Lower lobe of right lung (tissue), 2 donors: ENCODE results near the gene PLXNA4. TPM values are rescaled to one million over a fixed set of nuclear protein-coding genes. Genes with fewer than 3 reads are reported as not detected.

Experiments used
- ATAC-seq, 2 donors: fragments of 200-7000 bp; cut with Tn5 transposase; one replicate each; pipeline ENCODE4 v1.9.1; 2020 to 2022; ENCODE audit warnings: mild to moderate bottlenecking in 2 of 2, moderate library complexity in 2 of 2
- DNase-seq: peaks from one replicate; pipeline ENCODE4 v3.0.0-alpha.2; 2020
- H3K27ac ChIP-seq: fragments of 200-600 bp; one replicate; pipeline ENCODE4 v1.8.0; 2022
- H3K27me3 ChIP-seq: fragments of 200-600 bp; one replicate; pipeline ENCODE4 v1.8.0; 2022; ENCODE audit warnings: low read depth
- H3K36me3 ChIP-seq: fragments of 200-600 bp; one replicate; pipeline ENCODE4 v1.8.0; 2022; ENCODE audit warnings: mild to moderate bottlenecking
- H3K4me1 ChIP-seq: fragments of 200-600 bp; one replicate; pipeline ENCODE4 v1.8.0; 2022
- H3K4me3 ChIP-seq: fragments of 200-600 bp; one replicate; pipeline ENCODE4 v1.8.0; 2022; ENCODE audit warnings: mild to moderate bottlenecking
- H3K9me3 ChIP-seq: fragments of 200-600 bp; one replicate; pipeline ENCODE4 v1.8.0; 2022
- intact Hi-C: fragments of 100-400 bp; cut with DNase I; formaldehyde crosslinking; loops from one replicate; pipeline ENCODE4 v1.11.0; 2022
- total RNA-seq: library from RNA; stranded (reverse); fragmentation: NEBNext Ultra II Directional; extraction: Animal tissue kit (Norgen Biotek cat#: 25700); gene quantifications from one replicate; pipeline ENCODE4 v1.2.1, GENCODE V29; 2021
- TF ChIP-seq, protein P1 (sequence below): fragments of 200-600 bp; IDR thresholded peaks from one replicate; pipeline ENCODE4 v1.8.0; 2022; ENCODE audit warnings: antibody characterized with exemption, mild to moderate bottlenecking
- donor health status: DM: no; HTN: yes; CAD: no; lungs with severe emphysema.

PLXNA4 gene
- total RNA-seq, 1 donor from 2014 or later, result 4.3 TPM

DNA sequence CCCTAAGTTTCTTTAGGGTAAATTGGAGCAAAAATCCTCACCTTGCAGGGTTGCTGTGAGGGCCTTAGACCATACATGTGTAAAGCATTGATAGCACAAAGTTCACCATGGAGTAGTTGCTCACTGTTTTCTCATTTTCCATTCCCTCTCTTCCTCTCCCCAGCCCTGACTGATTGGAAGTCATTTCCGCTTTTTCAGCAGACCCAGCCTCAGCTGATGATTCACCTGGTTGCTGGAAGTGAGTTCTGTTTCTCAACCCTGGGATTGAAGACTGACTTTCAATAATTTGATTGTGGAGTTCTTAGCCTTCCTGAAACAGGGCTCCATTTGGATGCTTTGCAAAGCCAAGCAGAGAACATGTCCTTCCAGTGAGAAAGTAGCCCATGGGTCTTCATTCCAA is 107.0 kb downstream of the PLXNA4 start:
- peaks cover 1% of the 10 kb centered on the region for H3K4me1 ChIP-seq
- no peaks in the 10 kb centered on the region for H3K27me3 ChIP-seq
- no peaks in the 10 kb centered on the region for H3K36me3 ChIP-seq
- no peak overlapping the region for H3K4me3 ChIP-seq
- TF ChIP-seq, protein P1, sequence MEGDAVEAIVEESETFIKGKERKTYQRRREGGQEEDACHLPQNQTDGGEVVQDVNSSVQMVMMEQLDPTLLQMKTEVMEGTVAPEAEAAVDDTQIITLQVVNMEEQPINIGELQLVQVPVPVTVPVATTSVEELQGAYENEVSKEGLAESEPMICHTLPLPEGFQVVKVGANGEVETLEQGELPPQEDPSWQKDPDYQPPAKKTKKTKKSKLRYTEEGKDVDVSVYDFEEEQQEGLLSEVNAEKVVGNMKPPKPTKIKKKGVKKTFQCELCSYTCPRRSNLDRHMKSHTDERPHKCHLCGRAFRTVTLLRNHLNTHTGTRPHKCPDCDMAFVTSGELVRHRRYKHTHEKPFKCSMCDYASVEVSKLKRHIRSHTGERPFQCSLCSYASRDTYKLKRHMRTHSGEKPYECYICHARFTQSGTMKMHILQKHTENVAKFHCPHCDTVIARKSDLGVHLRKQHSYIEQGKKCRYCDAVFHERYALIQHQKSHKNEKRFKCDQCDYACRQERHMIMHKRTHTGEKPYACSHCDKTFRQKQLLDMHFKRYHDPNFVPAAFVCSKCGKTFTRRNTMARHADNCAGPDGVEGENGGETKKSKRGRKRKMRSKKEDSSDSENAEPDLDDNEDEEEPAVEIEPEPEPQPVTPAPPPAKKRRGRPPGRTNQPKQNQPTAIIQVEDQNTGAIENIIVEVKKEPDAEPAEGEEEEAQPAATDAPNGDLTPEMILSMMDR, result no peak
- DNase-seq (no peak), ATAC-seq (no peak)
- intact Hi-C loops, result no loop called here
- no peaks in the 10 kb centered on the region for H3K9me3 ChIP-seq
- H3K27ac ChIP-seq, result no peak overlapping the region

DNA sequence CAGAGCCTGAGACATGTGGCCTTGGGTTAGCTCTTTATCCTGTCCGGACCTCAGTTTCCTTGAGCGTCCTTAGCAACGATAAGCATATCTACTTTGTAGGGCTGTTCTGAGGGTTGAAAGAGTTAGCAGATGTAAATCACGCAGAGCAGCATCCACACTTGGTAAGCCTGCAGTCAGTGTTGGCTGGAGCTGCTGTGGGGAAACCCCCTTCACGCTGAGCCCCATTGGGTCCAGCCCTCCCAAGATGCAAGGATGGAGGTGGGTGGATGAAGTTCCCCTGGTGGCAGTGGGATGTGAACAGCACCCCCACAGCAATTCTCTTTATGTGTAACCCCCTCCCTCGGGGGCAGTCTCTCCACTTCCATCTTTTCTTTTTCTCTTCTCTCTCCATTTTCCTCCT is 109.9 kb downstream of the PLXNA4 start:
- DNase-seq, result no peak
- Histone ChIP-seq H3K27me3 (no peaks in the 10 kb centered on the region), H3K36me3 (no peaks in the 10 kb centered on the region), H3K4me1 (no peaks in the 10 kb centered on the region), H3K9me3 (no peaks in the 10 kb centered on the region), H3K27ac (no peak overlapping the region), H3K4me3 (no peak overlapping the region)
- intact Hi-C loops, result no loop called here
- TF ChIP-seq, protein P1, result no peak
- no peak for ATAC-seq

DNA sequence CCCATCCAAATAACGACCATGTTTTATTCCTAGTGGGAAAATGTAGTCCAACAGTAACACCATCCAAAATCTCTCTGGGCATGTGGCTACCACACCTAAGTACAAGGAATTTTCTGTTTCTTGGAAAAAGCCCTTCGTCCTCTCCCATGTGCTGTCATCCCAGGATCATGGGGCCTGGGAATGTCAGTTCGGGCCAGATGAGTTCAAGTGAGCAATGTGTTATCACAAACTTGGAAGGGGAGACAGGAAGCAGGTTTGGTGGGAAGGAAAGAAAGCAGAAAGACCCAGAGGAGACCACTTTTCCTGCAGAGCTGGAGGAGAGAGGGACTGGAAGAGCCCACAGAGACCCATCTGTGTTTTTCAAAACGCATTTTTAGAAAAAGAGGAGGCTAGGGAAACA is 110.8 kb downstream of the PLXNA4 start:
- DNase-seq (no peak), ATAC-seq (no peak)
- Histone ChIP-seq H3K27me3 (no peaks in the 10 kb centered on the region), H3K4me1 (no peaks in the 10 kb centered on the region), H3K27ac (no peak overlapping the region), H3K36me3 (no peaks in the 10 kb centered on the region), H3K4me3 (no peak overlapping the region), H3K9me3 (no peaks in the 10 kb centered on the region)
- intact Hi-C loops, result no loop called here
- TF ChIP-seq, protein P1, result no peak

DNA sequence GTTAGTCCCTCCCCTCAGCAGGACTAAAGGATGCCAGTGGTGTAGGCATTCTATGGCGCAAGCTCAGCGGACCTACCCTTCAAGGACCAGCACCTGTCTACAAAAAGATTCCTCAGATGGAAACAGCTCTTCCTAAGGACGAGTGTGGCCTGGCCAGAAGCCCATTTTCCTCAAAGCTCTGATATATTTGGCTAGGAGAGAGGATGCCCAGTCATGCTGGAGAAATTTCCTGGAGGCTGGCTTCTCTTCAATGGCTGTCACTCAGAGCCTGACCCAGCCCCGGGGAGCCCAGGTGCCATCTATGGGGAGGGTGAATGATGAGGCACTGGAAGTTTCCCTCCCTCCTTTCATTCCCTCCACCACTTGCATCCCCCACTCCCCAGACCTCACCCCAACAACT is 111.5 kb downstream of the PLXNA4 start:
- no peak overlapping the region for H3K27ac ChIP-seq
- no peaks in the 10 kb centered on the region for H3K27me3 ChIP-seq
- no peaks in the 10 kb centered on the region for H3K9me3 ChIP-seq
- H3K36me3 ChIP-seq, result no peaks in the 10 kb centered on the region
- no peak overlapping the region for H3K4me3 ChIP-seq
- no peak for DNase-seq
- TF ChIP-seq, protein P1, result no peak
- no peak for ATAC-seq
- intact Hi-C loops, result no loop called here
- no peaks in the 10 kb centered on the region for H3K4me1 ChIP-seq

DNA sequence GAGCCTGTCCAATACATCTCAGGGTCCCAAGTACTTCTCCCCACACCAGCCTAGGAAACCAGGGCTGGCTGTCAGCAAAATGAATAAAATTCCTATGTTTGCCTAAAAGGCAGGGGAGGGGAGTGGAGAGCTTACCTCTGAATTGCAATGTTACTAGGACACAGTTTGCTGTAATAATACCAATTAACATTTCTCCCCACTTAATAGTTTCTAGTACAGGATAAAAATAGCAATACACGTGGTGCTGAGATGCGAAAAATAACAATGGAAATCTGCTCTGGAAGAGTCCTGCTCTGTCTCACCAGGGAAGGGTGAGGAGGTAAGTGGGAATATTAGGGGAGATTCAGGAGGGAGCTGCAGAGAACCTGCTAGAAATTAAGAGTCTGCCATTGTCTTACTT is 112.3 kb downstream of the PLXNA4 start:
- no peak for DNase-seq
- TF ChIP-seq, protein P1, result no peak
- Histone ChIP-seq H3K9me3 (no peaks in the 10 kb centered on the region), H3K4me1 (no peaks in the 10 kb centered on the region), H3K27me3 (no peaks in the 10 kb centered on the region), H3K36me3 (no peaks in the 10 kb centered on the region), H3K27ac (no peak overlapping the region), H3K4me3 (no peak overlapping the region)
- intact Hi-C loops, result no loop called here
- no peak for ATAC-seq

DNA sequence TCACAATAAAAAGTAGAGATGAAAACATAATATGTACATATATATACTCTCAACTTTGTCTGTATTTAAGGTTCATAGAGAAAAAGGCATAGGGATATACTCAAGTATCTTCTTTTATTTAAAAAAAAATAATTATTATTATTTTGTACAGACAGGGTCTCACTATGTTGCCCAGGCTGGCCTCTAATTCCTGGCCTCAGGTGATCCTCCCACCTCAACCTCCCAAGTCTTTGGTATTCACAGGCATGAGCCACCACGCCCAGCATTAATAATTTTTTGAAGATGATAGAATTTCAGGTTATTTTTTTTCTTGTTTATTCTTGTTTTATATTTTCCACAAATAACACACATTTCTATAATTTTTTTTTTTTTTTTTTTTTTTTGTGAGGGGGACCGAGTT is 113.8 kb downstream of the PLXNA4 start:
- H3K36me3 ChIP-seq, result no peaks in the 10 kb centered on the region
- TF ChIP-seq, protein P1, result no peak
- no peak overlapping the region for H3K27ac ChIP-seq
- DNase-seq, result no peak
- intact Hi-C loops, result no loop called here
- H3K4me1 ChIP-seq, result no peaks in the 10 kb centered on the region
- ATAC-seq, result no peak
- no peaks in the 10 kb centered on the region for H3K9me3 ChIP-seq
- no peak overlapping the region for H3K4me3 ChIP-seq
- H3K27me3 ChIP-seq, result no peaks in the 10 kb centered on the region
